Activated CD4-positive, CD25-positive, alpha-beta regulatory T cell treated with anti-CD3 and anti-CD28 coated beads, Interleukin-2, amount 50 U/mL, for 24 hours (primary cell): ENCODE measurements around the gene INTS11.

ENCODE experiments used
- ATAC-seq, 2 donors: fragments of 150-1000 bp; cut with Tn5 transposase; one replicate each; pipeline ENCODE4 v1.10.0; 2021; ENCODE audit warnings: mild to moderate bottlenecking in 1 of 2, moderate library complexity in 1 of 2

Gene INTS11

GRCh38 chr1:1343811-1344421, 19.5 kb upstream of the INTS11 start:
- no peak for ATAC-seq

- no peak for ATAC-seq
Observed at GRCh38 chr1:1342584-1343115, 18.2 kb upstream of the INTS11 start.

GRCh38 chr1:1342061-1342562, 17.7 kb upstream of the INTS11 start:
- no peak for ATAC-seq

- ATAC-seq = no peak
Observed at GRCh38 chr1:1341549-1342021, 17.1 kb upstream of the INTS11 start.

- ATAC-seq = no peak
Observed at GRCh38 chr1:1340791-1341548, 16.5 kb upstream of the INTS11 start.

- ATAC-seq = no peak
Observed at GRCh38 chr1:1340185-1340584, 15.7 kb upstream of the INTS11 start.

GRCh38 chr1:1338278-1338677, 13.8 kb upstream of the INTS11 start:
- no peak for ATAC-seq

- ATAC-seq = peak; percentile 46 to 59
Observed at GRCh38 chr1:1337793-1338147, 13.3 kb upstream of the INTS11 start.

GRCh38 chr1:1336931-1337792, 12.7 kb upstream of the INTS11 start:
- ATAC-seq = no peak

- no peak for ATAC-seq
Observed at GRCh38 chr1:1336446-1336845, 12.0 kb upstream of the INTS11 start.

GRCh38 chr1:1335792-1336248, 11.4 kb upstream of the INTS11 start:
- no peak for ATAC-seq

GRCh38 chr1:1335283-1335682, 10.8 kb upstream of the INTS11 start:
- ATAC-seq = no peak

GRCh38 chr1:1334835-1335234, 10.4 kb upstream of the INTS11 start:
- no peak for ATAC-seq

- ATAC-seq = no peak
Observed at GRCh38 chr1:1333551-1334241, 9.2 kb upstream of the INTS11 start.

GRCh38 chr1:1332774-1333480, 8.5 kb upstream of the INTS11 start:
- no peak for ATAC-seq

- ATAC-seq = no peak
Observed at GRCh38 chr1:1332031-1332755, 7.7 kb upstream of the INTS11 start.

- ATAC-seq = no peak
Observed at GRCh38 chr1:1331068-1331965, 6.9 kb upstream of the INTS11 start, which contains the start of gene TAS1R3. Gene TAS1R3, plus strand, starts transcription at chr1:1331280. Its CDS starts 66 bp downstream, at chr1:1331346.

GRCh38 chr1:1330366-1331067, 6.1 kb upstream of the INTS11 start:
- ATAC-seq = no peak
